GM19455 (cell line): ENCODE results near the gene ITPR2.

ENCODE experiments used
- ATAC-seq: cut with Tn5 transposase; IDR thresholded peaks from one replicate; pipeline ENCODE4 v1.9.1; 2021; ENCODE audit not compliant: unreplicated experiment

ITPR2 gene

DNA sequence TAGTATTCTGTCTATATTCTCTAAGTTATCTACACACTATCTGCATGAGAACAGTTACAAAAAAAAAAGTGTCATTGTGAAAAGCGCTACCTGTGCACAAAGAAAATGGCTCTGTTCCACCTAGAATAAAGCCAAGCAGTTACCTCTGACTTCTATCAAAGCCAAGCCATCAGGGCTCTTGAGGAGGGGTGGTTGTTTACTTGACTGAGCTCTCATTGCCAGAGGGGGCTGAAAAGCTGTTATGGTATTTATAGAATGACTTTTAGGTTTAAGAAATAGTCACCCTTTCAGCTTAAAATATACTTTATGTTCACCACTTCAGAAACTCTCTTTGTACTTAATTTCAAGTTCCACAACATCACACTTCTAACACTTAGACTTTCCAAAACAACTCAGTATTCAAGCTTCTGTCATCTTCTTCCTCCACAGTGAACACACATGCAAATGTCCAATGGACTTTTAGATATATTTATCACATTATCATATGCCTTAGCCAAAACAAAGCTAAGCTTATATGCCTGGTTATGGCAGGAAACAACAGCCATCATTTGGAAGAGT, 7.5 kb downstream of the ITPR2 start:
- ATAC-seq: no peak

DNA sequence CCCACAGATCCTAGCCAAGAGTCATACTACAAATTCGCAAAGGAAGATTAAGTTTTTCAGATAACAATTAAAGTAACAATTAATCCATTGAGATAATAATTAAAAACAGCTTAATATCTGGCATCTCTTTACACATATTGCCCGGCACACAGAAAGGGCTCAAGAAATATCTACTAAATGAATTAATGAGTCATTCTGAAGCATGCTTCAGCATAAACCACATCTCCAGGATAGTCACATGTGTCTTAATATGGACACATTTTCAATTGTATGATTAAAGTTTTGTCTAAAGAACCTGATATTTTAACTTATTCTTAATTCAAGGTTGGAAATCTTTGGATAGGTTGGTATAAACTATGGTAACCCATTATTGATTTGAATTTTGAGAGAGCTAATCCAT, 9.6 kb downstream of the ITPR2 start:
- no peak for ATAC-seq

DNA sequence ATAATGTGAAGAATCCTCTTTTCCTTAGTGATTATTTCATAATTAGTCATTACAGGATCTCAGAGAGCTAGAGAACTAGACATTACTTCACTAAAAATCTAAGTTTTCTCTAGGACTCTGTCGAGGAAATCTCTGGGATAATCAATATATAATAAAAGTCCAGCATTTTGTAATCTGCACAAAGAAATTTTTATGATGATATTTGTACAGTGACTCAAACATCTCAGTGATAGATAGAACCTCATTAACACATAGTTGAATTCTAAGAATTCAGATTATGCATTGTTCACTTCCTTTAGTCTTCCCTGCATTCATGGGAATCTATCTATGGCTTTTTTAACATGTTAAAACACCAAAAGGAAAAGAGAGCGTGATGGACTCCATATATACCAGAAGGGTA, 11.0 kb downstream of the ITPR2 start:
- no peak for ATAC-seq

DNA sequence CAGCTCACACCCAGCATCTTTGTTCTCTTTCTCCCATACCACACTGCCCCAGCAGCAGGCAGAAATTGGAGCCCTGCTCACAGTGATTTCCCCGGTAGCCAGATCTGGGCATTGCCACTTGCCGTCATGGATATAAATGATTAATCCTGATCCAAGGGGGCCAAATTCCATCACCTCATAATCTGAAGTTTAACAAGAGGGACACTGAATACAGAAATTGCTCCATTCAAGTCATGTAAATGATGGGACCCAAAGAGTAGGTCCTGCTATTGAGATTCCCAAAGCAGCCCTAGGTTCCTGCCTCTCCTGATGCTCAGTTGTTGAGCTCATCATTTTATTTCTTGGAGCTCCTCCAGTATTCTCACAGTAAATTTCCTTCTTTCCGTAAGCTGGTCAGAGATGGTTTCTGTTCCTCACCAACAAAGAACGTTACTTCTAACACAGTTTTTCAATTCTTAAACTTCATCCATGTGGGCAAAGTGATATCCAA, 11.7 kb downstream of the ITPR2 start:
- no peak for ATAC-seq

DNA sequence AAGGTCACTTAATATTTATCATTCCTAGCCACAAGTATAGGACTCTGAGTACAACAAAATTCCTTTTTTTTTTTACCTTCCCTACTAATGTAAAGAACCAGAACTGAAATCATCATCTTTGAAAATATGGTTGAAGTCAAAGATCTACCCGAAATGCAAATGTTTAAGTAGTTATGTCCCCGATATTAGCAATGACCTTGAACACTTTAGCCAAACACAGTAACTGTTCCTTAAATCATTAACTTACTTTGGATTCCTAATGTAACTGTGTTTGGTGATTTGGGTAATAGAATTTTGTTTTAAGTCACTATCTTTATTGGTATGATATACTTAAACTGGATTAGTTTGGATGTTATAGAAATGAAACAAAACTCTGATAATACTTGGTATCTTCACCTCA, 14.4 kb downstream of the ITPR2 start:
- ATAC-seq: no peak

DNA sequence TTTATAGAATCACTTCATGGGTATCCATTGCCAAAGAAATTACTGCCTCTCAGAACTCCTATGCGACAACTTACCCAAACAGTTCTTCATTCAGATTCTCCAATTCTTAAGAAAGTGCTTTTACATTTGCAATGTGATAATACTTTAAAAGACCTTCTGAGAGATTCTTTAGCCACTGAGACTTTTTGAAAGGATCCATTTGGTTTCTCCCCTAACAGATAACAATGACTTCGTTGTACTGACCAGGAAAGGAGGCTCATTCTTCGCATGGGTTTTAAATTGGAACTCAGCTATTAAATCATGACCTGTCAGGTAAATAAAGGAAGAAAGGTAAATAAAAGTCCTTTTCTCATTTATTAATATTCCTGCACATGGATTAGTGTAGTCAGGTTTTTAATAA, 14.8 kb downstream of the ITPR2 start:
- ATAC-seq: no peak

DNA sequence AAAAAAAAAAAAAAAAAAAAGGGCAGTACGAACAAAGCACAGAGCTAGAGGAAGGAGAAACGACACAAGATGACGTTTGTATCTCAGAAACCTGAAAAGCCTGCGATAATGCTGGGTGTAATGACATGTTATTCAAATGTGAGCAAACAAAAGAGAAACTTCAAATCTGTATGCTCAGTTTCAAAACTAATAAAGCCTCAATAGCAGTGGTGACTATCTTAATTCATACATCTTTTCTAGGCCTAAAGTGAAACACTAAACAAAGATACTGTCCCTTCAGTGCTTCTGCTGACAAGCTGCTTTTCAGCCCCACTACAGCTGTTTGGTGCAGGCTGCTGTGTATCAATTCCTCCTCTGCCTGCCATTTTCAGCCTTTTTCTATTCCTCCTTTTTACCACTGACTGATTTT, 15.8 kb downstream of the ITPR2 start:
- ATAC-seq: peak; percentile 94

DNA sequence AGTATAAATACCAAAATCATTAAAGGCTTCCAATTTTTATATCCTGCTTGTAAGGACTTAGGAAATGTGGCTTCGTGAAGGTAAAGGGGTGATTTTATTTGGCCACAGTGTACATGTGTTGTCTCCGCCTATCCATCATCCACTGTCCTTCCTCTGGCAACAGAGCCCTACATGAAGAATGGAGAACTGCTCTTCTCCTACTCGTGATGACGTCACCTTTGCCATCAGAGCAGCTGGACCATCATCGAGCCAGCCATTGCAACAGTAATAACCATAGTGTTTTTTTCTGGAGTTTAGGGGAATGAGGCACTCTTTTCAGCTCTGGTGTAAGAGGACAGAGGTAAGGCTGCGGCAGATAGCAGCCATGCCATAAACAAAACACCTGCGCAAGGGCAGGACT, 19.2 kb downstream of the ITPR2 start:
- no peak for ATAC-seq

DNA sequence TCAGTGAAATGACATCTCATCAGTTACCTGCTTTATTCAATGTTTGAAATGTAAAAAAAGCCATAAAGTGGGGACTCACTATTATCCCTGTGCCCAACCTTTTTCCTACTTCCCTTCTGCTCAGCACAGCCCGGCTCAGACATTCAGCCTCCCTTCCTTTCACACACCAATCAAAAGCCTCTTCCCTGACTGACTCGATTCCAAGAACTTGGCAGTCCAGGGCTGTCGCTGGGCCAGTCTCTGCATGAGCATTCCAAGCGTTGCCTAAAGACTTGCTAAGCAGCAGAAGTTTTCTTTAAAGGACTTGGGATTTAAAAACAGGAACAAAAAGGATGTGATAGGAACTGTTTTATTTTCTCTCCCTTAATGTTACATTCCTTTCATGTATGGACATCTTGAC, 22.7 kb downstream of the ITPR2 start:
- no peak for ATAC-seq

DNA sequence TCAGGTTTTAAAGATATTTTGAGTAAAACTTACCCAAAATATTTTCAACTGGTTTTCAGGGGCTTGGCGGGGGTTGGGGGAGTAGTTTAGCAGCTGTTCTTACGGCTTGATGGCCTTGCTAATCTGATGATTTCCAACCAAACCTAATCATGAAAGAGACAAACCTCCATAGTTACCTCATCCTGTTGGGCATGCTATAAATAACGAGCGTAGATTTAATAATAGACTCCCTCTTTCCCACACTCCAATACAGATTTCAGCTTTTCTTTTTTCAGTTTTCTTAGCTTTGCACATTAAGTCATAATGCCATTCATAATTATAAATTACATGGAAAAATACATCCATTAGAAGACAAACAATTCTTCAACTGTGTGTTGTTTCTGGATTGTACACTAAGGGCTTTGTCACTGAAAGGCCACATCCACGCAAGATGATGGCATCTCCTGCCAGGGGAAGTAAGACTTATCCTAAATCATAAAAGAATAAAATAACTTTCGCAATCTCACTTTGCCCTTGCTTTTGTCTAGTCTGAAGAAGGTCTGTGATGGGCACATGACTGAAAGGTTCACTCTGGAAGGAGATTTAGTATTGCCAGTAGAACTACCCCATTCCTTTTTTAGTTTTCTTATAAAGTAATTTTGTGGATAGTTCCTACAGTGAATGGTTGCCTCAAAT, 23.2 kb downstream of the ITPR2 start:
- ATAC-seq: no peak

DNA sequence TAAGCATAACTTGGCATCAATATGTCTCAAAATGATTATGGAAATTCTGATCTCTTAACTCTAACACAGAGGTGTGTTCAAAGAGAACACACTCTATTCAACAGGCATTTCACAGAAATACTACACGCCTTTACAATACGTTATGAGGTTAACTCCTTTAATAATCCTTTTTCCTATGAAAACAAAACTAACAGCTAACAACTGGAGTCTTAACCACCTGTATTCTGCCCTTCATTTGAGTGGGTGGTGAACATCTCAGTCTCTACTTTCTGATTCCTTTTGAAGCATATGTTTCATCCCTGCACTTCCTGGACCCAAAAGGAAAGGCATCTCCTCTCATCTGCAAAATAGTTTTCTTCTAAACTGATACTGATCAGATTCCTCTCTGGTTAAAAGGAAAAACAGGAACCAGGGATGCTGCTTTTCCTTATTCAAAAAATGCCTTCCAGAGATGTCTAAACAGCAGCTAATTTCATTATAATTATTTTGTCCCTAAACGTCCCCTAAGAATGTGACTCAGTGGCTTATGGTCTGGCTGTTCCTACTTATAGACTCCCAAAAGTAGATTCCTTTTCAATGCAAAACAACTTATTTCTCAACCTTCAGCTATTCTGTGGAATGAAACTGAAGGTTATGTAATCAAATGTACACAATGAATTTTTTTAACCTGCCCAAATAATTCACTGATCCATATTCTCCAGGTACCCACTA, 24.1 kb downstream of the ITPR2 start:
- ATAC-seq: no peak

DNA sequence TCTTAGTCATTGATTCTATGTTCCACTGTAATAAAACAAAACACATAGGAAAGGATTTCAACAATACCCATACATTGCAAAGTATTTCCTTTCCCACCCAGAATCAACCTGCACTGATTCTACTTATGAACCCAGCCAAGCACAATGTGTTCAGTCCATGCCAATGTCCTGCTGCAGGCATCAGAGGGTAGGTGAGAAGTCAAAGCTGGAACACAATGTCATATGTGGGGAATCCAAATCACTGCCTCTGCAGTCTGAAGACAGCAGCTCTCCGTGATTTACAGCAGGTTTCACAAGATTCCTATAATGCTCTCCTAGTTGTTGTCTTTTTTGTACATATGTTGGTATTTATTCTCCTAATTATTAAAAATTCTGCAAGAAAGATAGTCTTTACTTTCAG, 25.7 kb downstream of the ITPR2 start:
- ATAC-seq: no peak

DNA sequence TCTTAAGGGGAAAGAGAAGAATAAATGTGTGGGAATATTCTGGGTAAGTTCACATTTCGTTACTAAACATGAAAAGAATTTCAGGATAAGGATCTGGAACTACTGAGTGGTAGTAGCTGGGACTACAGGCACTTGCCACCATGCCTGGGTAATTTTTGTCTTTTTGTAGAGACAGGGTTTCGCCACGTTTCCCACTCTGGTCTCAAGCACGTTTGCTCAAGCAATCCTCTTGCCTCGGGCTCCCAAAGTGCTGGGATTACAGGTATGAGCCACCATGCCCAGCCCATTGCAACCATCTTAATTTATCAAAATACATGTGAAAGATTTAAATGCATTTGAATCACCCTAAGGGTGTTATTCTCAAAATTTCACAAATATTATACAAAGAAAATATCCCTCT, 26.4 kb downstream of the ITPR2 start:
- ATAC-seq: no peak

DNA sequence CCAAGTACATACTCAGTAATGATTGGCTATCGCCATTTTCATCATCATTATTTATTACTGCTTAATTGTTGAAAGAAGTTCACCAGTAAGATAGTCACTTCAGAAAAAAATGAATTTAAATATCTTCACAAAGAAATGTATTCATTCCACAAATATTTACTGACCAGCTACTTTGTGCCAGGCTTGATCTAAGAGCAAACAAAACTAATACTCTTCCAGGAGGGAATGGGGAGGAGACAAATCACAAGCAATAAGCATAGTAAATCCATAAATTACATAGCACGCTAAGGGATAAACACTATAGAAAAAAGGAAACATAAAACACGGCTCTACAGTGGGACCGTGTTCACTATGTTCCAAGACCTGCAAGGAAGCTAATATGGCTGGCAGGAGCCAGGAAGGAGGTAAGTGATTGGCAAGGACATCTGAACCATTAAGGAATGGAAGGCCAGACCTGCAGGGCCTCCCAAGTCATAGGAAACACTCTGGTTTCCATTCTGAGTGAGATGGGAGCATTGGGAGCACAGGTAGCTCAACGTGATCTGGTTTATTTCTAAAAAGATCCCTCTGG, 27.5 kb downstream of the ITPR2 start:
- ATAC-seq: no peak

DNA sequence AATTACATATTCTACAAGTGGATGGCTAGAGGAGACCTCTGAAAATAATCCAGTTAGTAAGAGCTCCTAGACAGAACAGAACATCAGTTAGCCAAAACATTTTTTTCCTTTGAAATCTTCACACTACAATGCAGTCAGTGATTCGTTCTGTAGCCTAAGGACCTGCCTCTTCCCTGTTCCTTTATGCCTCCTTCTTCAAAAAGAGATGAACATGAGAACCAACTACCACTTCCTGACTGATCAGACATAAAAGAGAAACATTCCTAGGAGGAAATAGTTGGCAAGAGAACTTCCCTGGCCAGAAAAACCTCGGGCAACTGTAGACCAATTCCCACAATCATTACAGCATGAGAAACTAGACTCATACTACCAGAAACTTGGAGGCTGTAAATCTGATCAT, 29.4 kb downstream of the ITPR2 start:
- no peak for ATAC-seq

DNA sequence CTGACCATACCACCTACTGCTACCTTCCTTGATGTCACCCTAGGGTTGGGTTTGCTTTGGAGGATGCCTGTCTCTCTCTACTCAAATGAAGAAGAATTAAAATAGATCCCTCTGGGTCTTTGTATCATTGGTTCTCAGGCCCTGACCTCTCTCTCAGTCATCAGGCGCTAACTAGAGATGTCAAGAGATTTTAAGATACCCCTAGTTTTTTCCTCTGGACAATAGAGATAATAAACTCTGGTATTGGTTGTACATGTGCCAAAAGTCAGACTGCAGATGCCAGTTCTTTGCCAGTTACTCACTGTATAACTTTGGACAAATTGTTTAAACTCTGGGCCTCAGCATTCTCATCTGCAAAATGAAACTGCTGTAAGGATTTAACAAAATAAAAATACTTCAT, 31.5 kb downstream of the ITPR2 start:
- no peak for ATAC-seq

DNA sequence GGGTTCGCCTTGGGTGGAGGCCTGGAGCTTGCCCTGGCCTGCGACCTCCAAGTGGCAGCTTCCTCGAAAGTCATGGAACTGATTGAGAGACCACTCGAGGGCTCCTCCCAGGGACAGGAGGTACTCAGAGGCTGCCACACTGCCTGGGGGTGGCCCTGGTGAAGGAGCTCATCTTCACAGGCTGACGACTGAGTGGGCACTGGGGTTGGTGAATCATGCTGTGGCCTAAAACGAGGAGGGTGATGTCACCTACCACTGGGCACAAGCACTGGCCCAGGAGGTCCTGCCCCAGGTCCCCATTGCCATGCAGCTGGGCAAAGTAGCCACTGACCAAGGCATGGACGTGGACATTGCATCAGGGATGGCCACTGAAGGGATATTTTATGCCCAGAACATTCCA, 32.1 kb downstream of the ITPR2 start:
- ATAC-seq: no peak

DNA sequence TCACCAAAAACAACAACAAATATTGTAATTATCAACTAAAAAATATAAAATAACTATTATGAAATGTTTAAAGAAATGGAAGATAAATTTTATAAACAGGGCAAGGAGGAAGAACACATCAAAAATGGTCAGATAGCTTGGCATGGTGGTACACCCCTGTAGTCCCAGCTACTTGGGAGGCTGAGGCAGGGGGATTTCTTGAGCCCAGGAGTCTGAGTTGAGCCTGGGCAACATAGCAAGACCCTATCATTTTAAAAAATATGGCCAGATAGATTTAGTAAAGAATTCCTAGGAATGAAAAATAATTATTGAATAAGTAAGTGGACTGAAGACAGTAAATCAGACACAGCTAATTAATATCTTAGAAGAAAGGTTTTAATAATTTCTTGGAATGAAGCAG, 32.6 kb downstream of the ITPR2 start:
- ATAC-seq: no peak

DNA sequence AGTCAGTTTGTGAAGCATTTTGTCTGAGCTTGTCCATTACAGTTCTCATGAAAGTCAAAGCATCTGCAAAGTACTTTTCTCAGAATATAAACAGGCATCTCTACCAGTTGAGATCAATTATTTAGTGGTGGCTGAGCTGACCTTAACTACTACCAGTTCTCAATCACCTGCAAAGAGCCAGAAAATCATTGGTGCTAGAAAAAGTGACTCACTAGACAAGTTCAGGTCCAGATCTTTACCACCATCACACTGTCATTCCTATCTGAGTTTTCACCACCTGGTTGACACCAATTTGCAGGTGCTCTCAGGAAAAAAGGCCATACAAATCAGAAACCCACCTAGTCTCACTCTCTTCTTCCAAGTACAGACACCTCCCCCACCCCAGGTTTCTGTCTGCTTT, 33.3 kb downstream of the ITPR2 start:
- no peak for ATAC-seq

DNA sequence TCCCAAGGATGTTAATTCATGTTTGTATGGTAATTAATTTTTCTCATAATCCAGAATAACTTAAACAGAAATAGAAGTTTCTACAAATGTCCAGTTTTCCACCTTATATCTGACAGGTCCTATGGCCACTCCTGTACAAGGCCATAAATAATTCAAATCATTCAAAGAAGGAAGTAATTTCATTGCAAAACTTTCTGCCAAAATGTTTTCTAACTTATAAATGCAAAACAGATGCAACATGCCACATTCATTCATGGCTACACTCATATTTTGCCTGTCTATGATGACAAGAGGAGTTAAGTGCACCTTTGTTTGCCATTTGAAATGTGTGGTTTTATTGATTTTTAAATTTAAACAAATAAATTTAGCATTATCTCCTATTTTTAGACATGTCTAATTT, 34.4 kb downstream of the ITPR2 start:
- ATAC-seq: no peak

DNA sequence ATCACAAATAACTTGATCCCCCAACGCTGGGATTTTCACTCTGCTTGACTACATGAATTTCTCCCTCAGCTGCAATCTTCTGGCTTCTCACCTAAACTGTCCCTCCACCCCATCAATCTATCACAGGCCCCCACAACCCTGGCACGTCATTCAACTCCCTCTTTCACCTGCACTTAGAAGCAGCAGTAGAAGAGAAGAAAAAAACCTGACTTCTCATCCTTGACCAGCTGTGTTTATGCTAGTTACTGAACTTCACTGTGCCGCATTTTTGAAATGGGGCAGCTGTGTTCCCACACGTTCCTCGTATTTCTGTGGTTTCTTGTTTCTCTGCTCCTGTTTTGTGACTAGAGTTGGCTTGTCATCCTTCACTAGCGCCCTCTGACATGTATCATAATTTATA, 35.0 kb downstream of the ITPR2 start:
- no peak for ATAC-seq

DNA sequence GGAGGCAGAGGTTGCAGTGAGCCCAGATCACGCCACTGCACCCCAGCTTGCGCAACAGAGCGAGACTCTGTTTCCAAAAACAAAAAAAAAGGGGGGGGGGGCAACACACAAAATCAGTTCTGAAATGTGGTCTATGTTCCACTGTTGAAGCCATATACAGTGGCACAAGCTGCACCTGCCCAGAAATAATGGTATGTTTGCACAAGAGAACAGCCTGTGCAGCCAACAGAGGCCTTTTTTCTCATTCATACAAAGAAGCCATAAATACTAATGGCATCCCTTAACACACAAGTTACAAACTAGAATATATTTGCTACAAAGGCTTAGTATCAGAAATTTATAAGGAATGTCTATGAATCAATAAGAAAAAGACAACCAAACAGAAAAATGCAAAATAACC, 37.1 kb downstream of the ITPR2 start:
- no peak for ATAC-seq
